Esophagus squamous epithelium (tissue), 4 donors: ENCODE results near the gene COX19.

Experiments used
- POLR2A ChIP-seq, 4 donors: fragments of 450-650 bp; IDR thresholded peaks; one replicate each; pipeline ENCODE4 v1.6.1; 2017; ENCODE audit warnings: antibody characterized with exemption in 4 of 4, mild to moderate bottlenecking in 4 of 4, moderate library complexity in 3 of 4
- TF ChIP-seq, protein P1 (sequence below), 6 experiments: fragments of 450-650 bp in 4 of 6; fragments of 200-600 bp in 2 of 6; sonication (generic) in 2 of 6; IDR thresholded peaks; one replicate each; pipeline ENCODE4 v1.5.1; 2016 to 2019; ENCODE audit warnings: antibody characterized with exemption in 6 of 6, mild to moderate bottlenecking in 4 of 6, moderate library complexity in 4 of 6

DNA sequence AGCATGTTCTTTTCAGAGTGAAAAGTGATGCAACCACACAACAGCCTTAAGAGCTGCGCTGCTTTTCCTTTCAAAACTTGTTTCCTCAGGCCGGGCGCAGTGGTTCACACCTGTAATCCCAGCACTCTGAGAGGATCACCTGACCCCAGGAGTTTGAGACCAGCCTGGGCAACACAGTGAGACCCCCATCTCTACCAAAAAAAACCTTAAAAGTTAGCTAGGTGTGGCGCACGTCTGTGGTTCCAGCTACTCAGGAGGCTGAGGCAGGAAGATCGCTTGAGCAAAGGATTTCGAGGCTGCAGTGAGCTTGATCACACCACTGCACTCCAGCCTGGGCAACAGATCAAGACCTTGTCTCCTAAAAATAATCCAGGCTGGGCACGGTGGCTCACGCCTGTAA is 2.0 kb downstream of the COX19 start:
- TF ChIP-seq POLR2A (IDR thresholded peaks at IDR 0.05), result no peak
- TF ChIP-seq, protein P1, sequence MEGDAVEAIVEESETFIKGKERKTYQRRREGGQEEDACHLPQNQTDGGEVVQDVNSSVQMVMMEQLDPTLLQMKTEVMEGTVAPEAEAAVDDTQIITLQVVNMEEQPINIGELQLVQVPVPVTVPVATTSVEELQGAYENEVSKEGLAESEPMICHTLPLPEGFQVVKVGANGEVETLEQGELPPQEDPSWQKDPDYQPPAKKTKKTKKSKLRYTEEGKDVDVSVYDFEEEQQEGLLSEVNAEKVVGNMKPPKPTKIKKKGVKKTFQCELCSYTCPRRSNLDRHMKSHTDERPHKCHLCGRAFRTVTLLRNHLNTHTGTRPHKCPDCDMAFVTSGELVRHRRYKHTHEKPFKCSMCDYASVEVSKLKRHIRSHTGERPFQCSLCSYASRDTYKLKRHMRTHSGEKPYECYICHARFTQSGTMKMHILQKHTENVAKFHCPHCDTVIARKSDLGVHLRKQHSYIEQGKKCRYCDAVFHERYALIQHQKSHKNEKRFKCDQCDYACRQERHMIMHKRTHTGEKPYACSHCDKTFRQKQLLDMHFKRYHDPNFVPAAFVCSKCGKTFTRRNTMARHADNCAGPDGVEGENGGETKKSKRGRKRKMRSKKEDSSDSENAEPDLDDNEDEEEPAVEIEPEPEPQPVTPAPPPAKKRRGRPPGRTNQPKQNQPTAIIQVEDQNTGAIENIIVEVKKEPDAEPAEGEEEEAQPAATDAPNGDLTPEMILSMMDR (IDR thresholded peaks at IDR 0.05), result no peak
